HepG2 (cell line): ENCODE data around the gene CAMK4. TPM values are rescaled to one million over a fixed set of nuclear protein-coding genes. Genes with fewer than 3 reads are reported as not detected.

Experiments used
- ATAC-seq: fragments of 200-7000 bp; cut with Tn5 transposase; 3 replicates; pipeline ENCODE4 v1.9.1; 2020; ENCODE audit warnings: mild to moderate bottlenecking, moderate library complexity
- BruUV-seq: library from RNA; stranded (reverse); fragments of 400-500 nt; replicated peaks from 2 replicates; lab custom pipeline; 2021; lab: Mats Ljungman, UMichigan
- CTCF ChIA-PET: fragments of 300-600 bp; formaldehyde crosslinking; extraction: SDS; loops from one replicate; lab custom pipeline; 2021; ENCODE audit warnings: low total read pairs, inconsistent platforms, low intra/inter-chr PET ratio; lab: Yijun Ruan, JAX
- POLR2A ChIA-PET: fragments of 350-600 bp; sonication (Branson Sonifier 250); formaldehyde crosslinking; loops from one replicate; lab custom pipeline; 2020; ENCODE audit warnings: antibody characterized with exemption, inconsistent platforms; lab: Yijun Ruan, JAX
- DNase-seq: peaks from one replicate; pipeline ENCODE4 v3.0.0-alpha.2; 2015; ENCODE audit warnings: low spot score
- FAIRE-seq: peaks from 3 replicates; lab custom pipeline; 2011; peaks lifted over from hg19 to GRCh38; lab: Jason Lieb, UNC
- H2AFZ ChIP-seq: one replicate; pipeline ENCODE4 v1.6.1; 2011; ENCODE audit warnings: low read length, inconsistent platforms
- H3K27ac ChIP-seq: fragments of 300-600 bp; 3 replicates; pipeline ENCODE4 v1.8.0; 2011; ENCODE audit warnings: mixed run types, mild to moderate bottlenecking, mixed read lengths, low read length, inconsistent platforms; ENCODE audit not compliant: insufficient read depth; ENCODE audit errors: extremely low read length
- H3K27me3 ChIP-seq, 2 experiments: fragments of 200-600 bp in 1 of 2; 2 replicates in 1 of 2; 3 replicates in 1 of 2; pipeline versions ENCODE4 v1.6.0 to v1.8.0; 2011; ENCODE audit warnings: low read length in 2 of 2, mild to moderate bottlenecking in 2 of 2, moderate library complexity in 2 of 2, inconsistent platforms in 1 of 2; ENCODE audit not compliant: insufficient read depth in 2 of 2, control insufficient read depth in 1 of 2
- H3K36me3 ChIP-seq, 2 experiments: fragments of 200-600 bp in 1 of 2; replicated peaks in 1 of 2; 2 replicates in 1 of 2; 3 replicates in 1 of 2; pipeline versions ENCODE4 v1.5.1 to v1.8.0; 2011; ENCODE audit warnings: low read length in 2 of 2, inconsistent platforms in 1 of 2; ENCODE audit not compliant: insufficient read depth in 2 of 2, control insufficient read depth in 1 of 2
- H3K4me1 ChIP-seq: 2 replicates; pipeline ENCODE4 v1.5.1; 2012; ENCODE audit warnings: low read length, inconsistent platforms; ENCODE audit not compliant: insufficient read depth
- H3K4me2 ChIP-seq: 2 replicates; pipeline ENCODE4 v1.6.0; 2011; ENCODE audit warnings: low read depth, low read length, inconsistent platforms
- H3K4me3 ChIP-seq, 3 experiments: fragments of 200-600 bp in 1 of 3; sonication (generic), shearing (Covaris generic) in 1 of 3; replicated peaks in 1 of 3; 2 replicates each; pipeline ENCODE4 v1.5.1; 2011 to 2016; ENCODE audit warnings: low read length in 3 of 3, inconsistent platforms in 2 of 3, low read depth in 2 of 3, mild to moderate bottlenecking in 2 of 3, control low read depth in 1 of 3, mixed read lengths in 1 of 3; ENCODE audit not compliant: insufficient read depth in 1 of 3
- H3K79me2 ChIP-seq: one replicate; pipeline ENCODE4 v1.6.1; 2011; ENCODE audit warnings: low read length, inconsistent platforms; ENCODE audit not compliant: insufficient read depth
- H3K9ac ChIP-seq: 2 replicates; pipeline ENCODE4 v1.6.0; 2011; ENCODE audit warnings: mild to moderate bottlenecking, low read depth, low read length, inconsistent platforms; ENCODE audit not compliant: insufficient read depth
- H3K9me3 ChIP-seq: 2 replicates; pipeline ENCODE4 v1.5.1; 2012; ENCODE audit warnings: mild to moderate bottlenecking, low read length
- H4K20me1 ChIP-seq: 2 replicates; pipeline ENCODE4 v1.6.0; 2011; ENCODE audit warnings: inconsistent platforms, mild to moderate bottlenecking, low read length, moderate library complexity; ENCODE audit not compliant: insufficient read depth
- AGO2 ChIP-seq: fragments of 200-400 bp; formaldehyde crosslinking; optimal IDR thresholded peaks from 2 replicates; pipeline ENCODE3; 2017; ENCODE audit warnings: mild to moderate bottlenecking, low read depth, low read length, moderate library complexity
- CENPX ChIP-seq: sonication (generic); formaldehyde crosslinking; IDR thresholded peaks from 2 replicates; pipeline ENCODE4 v1.9.0; 2021; ENCODE audit warnings: mild to moderate bottlenecking, missing genetic modification reagents, moderate library complexity
- ETV6 ChIP-seq: sonication (generic); formaldehyde crosslinking; conservative IDR thresholded peaks from 2 replicates; pipeline ENCODE4 v1.4.0; 2020; ENCODE audit warnings: missing genetic modification reagents
- HNRNPH1 ChIP-seq: fragments of 200-400 bp; formaldehyde crosslinking; optimal IDR thresholded peaks from 2 replicates; pipeline ENCODE3; 2017; ENCODE audit warnings: mild to moderate bottlenecking, low read depth, low read length
- SP1 ChIP-seq, 2 experiments: fragments of 450-650 bp in 1 of 2; sonication (generic) in 1 of 2; formaldehyde crosslinking in 1 of 2; IDR thresholded peaks; 2 replicates each; pipeline versions ENCODE4 v1.4.0 to v1.6.1; 2016 to 2020; ENCODE audit warnings: missing genetic modification reagents in 1 of 2
- SRY ChIP-seq: sonication (generic); formaldehyde crosslinking; IDR thresholded peaks from 2 replicates; pipeline ENCODE4 v1.8.0; 2022; ENCODE audit warnings: mild to moderate bottlenecking, missing genetic modification reagents
- TARDBP ChIP-seq: sonication (generic); formaldehyde crosslinking; IDR thresholded peaks from 2 replicates; pipeline ENCODE4 v1.8.0; 2022; ENCODE audit warnings: mild to moderate bottlenecking, missing genetic modification reagents
- XBP1 ChIP-seq: sonication (generic); formaldehyde crosslinking; IDR thresholded peaks from 2 replicates; pipeline ENCODE4 v1.5.0; 2020; ENCODE audit warnings: missing genetic modification reagents
- ZNF180 ChIP-seq: sonication (generic); formaldehyde crosslinking; IDR thresholded peaks from 2 replicates; pipeline ENCODE4 v1.4.0; 2020; ENCODE audit warnings: low read depth, missing genetic modification reagents, borderline replicate concordance
- ZNF383 ChIP-seq: sonication (generic); formaldehyde crosslinking; IDR thresholded peaks from 2 replicates; pipeline ENCODE4 v1.4.0; 2020; ENCODE audit warnings: missing genetic modification reagents, mild to moderate bottlenecking, borderline replicate concordance
- ZNF484 ChIP-seq: sonication (generic); formaldehyde crosslinking; IDR thresholded peaks from 2 replicates; pipeline ENCODE4 v1.5.1; 2020; ENCODE audit warnings: mild to moderate bottlenecking, low read depth, missing genetic modification reagents, borderline replicate concordance
- ZNF496 ChIP-seq: sonication (generic); formaldehyde crosslinking; IDR thresholded peaks from 2 replicates; pipeline ENCODE4 v1.8.1; 2023; ENCODE audit warnings: mild to moderate bottlenecking, moderate library complexity, missing genetic modification reagents; ENCODE audit not compliant: insufficient replicate concordance
- ZNF556 ChIP-seq: sonication (generic); formaldehyde crosslinking; IDR thresholded peaks from 2 replicates; pipeline ENCODE4 v1.4.0; 2020; ENCODE audit warnings: mild to moderate bottlenecking, missing genetic modification reagents, borderline replicate concordance
- ZNF572 ChIP-seq: sonication (generic); formaldehyde crosslinking; IDR thresholded peaks from 2 replicates; pipeline ENCODE4 v1.5.1; 2020; ENCODE audit warnings: mild to moderate bottlenecking, missing genetic modification reagents
- ZNF7 ChIP-seq: IDR thresholded peaks from 2 replicates; pipeline ENCODE4 v1.6.1; 2016; ENCODE audit warnings: missing biosample characterization, missing genetic modification reagents
- WGBS: methylation state at CpG from one replicate; pipeline ENCODE4 v1.1.6; 2017; ENCODE audit warnings: low lambda C conversion rate; 5-methylcytosine and 5-hydroxymethylcytosine counted together
- in situ Hi-C: cut with HindIII; loops from 2 replicates; pipeline ENCODE4 v1.10.0; 2017; ENCODE audit warnings: low pct_unique_long_range_greater_than_20kb; ENCODE audit not compliant: extremely low pct_ligation_motif_present
- intact Hi-C: fragments of 100-400 bp; cut with micrococcal nuclease; formaldehyde crosslinking; loops from one replicate; pipeline ENCODE4 v1.10.0; 2022; ENCODE audit not compliant: unreplicated experiment
- polyA plus RNA-seq, 8 experiments: library from polyadenylated mRNA; depleted of rRNA in 3 of 8; stranded (reverse) in 7 of 8; unstranded in 1 of 8; fragments of >200 nt; fragmentation: Illumina TruSeq in 4 of 8; extraction: Trizol in 4 of 8; gene quantifications; 2 replicates each; pipeline versions ENCODE4 v1.2.1 to v1.2.3, GENCODE V29; 2011 to 2016; ENCODE audit warnings: low read depth in 4 of 8, missing spikeins in 1 of 8, mixed read lengths in 1 of 8; ENCODE audit not compliant: insufficient read depth in 1 of 8
- total RNA-seq, 5 experiments: library from RNA; depleted of rRNA; stranded (reverse); fragments of >200 nt; fragmentation: Illumina TruSeq; extraction: Trizol; gene quantifications; 2 replicates each; pipeline ENCODE4 v1.2.3, GENCODE V29; 2016; ENCODE audit warnings: low read depth in 1 of 5
- TF ChIP-seq, protein P1 (sequence below): IDR thresholded peaks from 2 replicates; pipeline ENCODE4 v1.4.0; 2020; ENCODE audit warnings: mild to moderate bottlenecking, missing genetic modification reagents
- TF ChIP-seq, protein P2 (sequence below): sonication (generic); formaldehyde crosslinking; conservative IDR thresholded peaks from 2 replicates; pipeline ENCODE4 v1.8.0; 2022; ENCODE audit warnings: mild to moderate bottlenecking, moderate library complexity, missing genetic modification reagents
- TF ChIP-seq, protein P3 (sequence below): sonication (generic); formaldehyde crosslinking; IDR thresholded peaks from 2 replicates; pipeline ENCODE4 v1.4.0; 2020; ENCODE audit warnings: missing genetic modification reagents

Gene CAMK4
- total and polyA plus RNA-seq, 2 of the 13 experiments (the other 11 are each of a cell fraction or from before 2014, with no cell fraction given): not detected

DNA sequence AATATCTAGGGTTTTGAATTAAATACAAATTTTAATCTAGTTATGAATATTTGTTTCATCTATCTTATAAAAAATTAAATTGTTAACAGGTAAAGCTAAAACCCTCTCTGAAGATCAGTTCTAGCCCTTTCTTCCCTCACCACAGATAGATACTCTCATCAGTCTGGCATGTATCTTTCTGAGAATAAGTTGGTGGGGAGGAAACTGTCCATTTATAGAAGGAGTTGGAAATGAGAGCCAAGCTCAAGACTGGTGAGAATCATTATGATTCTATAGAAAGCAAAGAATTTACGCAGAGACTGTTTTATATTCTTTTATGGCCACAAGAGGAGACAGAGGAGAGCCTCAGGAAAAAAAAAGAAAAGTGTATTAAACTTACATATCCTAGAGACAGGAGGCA is 229.1 kb downstream of the CAMK4 start (continued):
- TF ChIP-seq, protein P1, sequence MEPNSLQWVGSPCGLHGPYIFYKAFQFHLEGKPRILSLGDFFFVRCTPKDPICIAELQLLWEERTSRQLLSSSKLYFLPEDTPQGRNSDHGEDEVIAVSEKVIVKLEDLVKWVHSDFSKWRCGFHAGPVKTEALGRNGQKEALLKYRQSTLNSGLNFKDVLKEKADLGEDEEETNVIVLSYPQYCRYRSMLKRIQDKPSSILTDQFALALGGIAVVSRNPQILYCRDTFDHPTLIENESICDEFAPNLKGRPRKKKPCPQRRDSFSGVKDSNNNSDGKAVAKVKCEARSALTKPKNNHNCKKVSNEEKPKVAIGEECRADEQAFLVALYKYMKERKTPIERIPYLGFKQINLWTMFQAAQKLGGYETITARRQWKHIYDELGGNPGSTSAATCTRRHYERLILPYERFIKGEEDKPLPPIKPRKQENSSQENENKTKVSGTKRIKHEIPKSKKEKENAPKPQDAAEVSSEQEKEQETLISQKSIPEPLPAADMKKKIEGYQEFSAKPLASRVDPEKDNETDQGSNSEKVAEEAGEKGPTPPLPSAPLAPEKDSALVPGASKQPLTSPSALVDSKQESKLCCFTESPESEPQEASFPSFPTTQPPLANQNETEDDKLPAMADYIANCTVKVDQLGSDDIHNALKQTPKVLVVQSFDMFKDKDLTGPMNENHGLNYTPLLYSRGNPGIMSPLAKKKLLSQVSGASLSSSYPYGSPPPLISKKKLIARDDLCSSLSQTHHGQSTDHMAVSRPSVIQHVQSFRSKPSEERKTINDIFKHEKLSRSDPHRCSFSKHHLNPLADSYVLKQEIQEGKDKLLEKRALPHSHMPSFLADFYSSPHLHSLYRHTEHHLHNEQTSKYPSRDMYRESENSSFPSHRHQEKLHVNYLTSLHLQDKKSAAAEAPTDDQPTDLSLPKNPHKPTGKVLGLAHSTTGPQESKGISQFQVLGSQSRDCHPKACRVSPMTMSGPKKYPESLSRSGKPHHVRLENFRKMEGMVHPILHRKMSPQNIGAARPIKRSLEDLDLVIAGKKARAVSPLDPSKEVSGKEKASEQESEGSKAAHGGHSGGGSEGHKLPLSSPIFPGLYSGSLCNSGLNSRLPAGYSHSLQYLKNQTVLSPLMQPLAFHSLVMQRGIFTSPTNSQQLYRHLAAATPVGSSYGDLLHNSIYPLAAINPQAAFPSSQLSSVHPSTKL (CRISPR knock-in tag): no peak
- no peak for TF ChIP-seq SRY (CRISPR knock-in tag)

DNA sequence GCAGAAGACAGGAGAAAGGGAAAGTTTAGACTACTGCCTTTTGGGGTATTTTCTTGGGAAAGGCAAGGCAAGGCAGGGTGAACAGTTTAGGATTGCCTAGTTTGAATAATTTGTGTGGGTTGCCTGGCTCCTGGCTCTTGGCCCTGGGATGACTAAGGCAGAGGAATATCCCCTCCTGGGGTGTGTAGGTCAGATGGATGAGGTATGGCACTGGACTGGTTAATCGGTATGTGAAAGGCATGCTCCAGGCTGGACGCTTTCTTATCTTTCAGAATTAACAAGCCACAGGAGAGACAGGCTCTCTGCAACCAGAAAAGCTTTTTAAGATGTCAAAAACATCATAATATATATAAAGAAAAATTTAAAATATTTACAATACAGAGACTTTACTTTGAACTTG is 229.6 kb downstream of the CAMK4 start:
- no TSS peak for BruUV-seq
- H3K36me3 ChIP-seq: no peaks in the 10 kb centered on the region
- H3K4me3 ChIP-seq: no peak overlapping the region
- no peak overlapping the region for H3K4me2 ChIP-seq
- H3K4me1 ChIP-seq: no peaks in the 10 kb centered on the region
- H3K9ac ChIP-seq: no peak overlapping the region
- intact Hi-C loops: no loop called here
- H3K79me2 ChIP-seq: no peaks in the 10 kb centered on the region
- CTCF ChIA-PET: no interaction called here
- H3K27ac ChIP-seq: no peak overlapping the region
- FAIRE-seq: no peak
- in situ Hi-C loops: no loop called here
- no peaks in the 10 kb centered on the region for H3K9me3 ChIP-seq
- DNase-seq: no peak
- no peaks in the 10 kb centered on the region for H3K27me3 ChIP-seq
- no peak overlapping the region for H2AFZ ChIP-seq
- 0% methylated on average over 2 of the region's 2 CpGs for WGBS
- POLR2A ChIA-PET: no interaction called here
- no peak for ATAC-seq
- H4K20me1 ChIP-seq: no peaks in the 10 kb centered on the region
- TF ChIP-seq XBP1 (CRISPR knock-in tag) (no peak), TARDBP (no peak), CENPX (CRISPR knock-in tag) (no peak), ZNF484 (CRISPR knock-in tag) (no peak), SP1 (IDR thresholded peaks at IDR 0.05) (no peak), SP1 (CRISPR knock-in tag; IDR thresholded peaks at IDR 0.05) (no peak), ZNF7 (no peak), ZNF180 (no peak), ETV6 (CRISPR knock-in tag) (no peak), HNRNPH1 (no peak), ZNF496 (CRISPR knock-in tag) (no peak), AGO2 (no peak), ZNF572 (CRISPR knock-in tag) (no peak), ZNF556 (CRISPR knock-in tag) (no peak), ZNF383 (CRISPR knock-in tag) (no peak)
- TF ChIP-seq, protein P2, sequence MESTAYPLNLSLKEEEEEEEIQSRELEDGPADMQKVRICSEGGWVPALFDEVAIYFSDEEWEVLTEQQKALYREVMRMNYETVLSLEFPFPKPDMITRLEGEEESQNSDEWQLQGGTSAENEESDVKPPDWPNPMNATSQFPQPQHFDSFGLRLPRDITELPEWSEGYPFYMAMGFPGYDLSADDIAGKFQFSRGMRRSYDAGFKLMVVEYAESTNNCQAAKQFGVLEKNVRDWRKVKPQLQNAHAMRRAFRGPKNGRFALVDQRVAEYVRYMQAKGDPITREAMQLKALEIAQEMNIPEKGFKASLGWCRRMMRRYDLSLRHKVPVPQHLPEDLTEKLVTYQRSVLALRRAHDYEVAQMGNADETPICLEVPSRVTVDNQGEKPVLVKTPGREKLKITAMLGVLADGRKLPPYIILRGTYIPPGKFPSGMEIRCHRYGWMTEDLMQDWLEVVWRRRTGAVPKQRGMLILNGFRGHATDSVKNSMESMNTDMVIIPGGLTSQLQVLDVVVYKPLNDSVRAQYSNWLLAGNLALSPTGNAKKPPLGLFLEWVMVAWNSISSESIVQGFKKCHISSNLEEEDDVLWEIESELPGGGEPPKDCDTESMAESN (CRISPR knock-in tag): no peak
- TF ChIP-seq, protein P3, sequence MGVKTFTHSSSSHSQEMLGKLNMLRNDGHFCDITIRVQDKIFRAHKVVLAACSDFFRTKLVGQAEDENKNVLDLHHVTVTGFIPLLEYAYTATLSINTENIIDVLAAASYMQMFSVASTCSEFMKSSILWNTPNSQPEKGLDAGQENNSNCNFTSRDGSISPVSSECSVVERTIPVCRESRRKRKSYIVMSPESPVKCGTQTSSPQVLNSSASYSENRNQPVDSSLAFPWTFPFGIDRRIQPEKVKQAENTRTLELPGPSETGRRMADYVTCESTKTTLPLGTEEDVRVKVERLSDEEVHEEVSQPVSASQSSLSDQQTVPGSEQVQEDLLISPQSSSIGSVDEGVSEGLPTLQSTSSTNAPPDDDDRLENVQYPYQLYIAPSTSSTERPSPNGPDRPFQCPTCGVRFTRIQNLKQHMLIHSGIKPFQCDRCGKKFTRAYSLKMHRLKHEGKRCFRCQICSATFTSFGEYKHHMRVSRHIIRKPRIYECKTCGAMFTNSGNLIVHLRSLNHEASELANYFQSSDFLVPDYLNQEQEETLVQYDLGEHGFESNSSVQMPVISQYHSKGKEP (CRISPR knock-in tag): no peak
